Retinal pigment epithelial cell (primary cell): ENCODE measurements around the gene UTS2R.

Experiments
- DNase-seq: peaks from one replicate; pipeline ENCODE4 v3.0.0-alpha.2; 2010; ENCODE audit warnings: low read depth
- H3K4me3 ChIP-seq: 2 replicates; pipeline ENCODE4 v1.5.1; 2011; ENCODE audit warnings: mild to moderate bottlenecking, low read length, control low read depth, moderate library complexity
- TF ChIP-seq, protein P1 (sequence below): conservative IDR thresholded peaks from 2 replicates; pipeline ENCODE4 v1.5.1; 2011; ENCODE audit warnings: low read depth, low read length, control low read depth, inconsistent platforms

Gene UTS2R

DNA sequence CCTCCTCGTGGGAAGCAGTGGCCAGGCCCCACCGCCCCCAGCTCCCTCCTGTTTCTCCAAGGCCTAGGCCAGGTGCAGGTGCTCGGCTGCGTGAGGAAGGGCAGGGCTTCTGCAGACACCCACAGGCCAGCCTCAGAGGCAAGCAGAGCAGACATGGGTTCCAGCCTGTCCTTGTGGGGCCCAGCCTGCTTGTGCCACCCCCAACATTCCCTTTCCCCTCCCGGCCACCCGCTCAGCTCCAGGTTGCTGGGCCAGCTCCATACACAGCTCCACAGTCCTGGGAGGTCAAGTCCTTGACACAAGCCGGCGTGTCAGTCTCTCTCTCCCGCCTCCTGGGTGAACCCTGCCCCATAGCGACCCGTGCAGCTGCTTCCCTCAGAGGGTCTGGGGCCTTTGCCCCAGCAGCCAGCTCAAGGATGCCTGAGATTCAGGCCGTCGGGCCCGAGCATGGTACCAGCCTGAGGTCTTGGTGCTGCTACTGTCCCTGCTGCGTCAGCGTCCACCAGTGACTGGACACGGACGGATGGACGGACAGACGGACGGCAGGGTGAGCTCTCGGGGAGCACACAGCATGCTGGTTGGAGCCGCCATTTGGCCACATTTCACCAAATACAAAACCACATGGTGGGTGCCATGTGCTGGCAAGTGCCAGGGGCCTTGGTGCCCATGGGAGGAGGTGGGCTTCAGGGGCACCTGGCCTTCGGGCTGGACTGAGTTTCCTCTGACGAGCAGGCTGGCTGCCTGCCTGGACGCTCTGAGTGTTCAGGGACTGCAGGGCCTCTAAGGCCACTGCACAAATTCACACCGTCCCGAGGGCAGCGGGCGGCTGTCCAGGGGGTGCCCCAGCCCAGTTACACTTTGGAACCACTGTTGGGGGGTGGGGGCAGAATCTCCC is 46.0 kb upstream of the UTS2R start:
- TF ChIP-seq, protein P1, sequence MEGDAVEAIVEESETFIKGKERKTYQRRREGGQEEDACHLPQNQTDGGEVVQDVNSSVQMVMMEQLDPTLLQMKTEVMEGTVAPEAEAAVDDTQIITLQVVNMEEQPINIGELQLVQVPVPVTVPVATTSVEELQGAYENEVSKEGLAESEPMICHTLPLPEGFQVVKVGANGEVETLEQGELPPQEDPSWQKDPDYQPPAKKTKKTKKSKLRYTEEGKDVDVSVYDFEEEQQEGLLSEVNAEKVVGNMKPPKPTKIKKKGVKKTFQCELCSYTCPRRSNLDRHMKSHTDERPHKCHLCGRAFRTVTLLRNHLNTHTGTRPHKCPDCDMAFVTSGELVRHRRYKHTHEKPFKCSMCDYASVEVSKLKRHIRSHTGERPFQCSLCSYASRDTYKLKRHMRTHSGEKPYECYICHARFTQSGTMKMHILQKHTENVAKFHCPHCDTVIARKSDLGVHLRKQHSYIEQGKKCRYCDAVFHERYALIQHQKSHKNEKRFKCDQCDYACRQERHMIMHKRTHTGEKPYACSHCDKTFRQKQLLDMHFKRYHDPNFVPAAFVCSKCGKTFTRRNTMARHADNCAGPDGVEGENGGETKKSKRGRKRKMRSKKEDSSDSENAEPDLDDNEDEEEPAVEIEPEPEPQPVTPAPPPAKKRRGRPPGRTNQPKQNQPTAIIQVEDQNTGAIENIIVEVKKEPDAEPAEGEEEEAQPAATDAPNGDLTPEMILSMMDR, result no peak
- DNase-seq, result no peak
- no peak overlapping the region for H3K4me3 ChIP-seq

DNA sequence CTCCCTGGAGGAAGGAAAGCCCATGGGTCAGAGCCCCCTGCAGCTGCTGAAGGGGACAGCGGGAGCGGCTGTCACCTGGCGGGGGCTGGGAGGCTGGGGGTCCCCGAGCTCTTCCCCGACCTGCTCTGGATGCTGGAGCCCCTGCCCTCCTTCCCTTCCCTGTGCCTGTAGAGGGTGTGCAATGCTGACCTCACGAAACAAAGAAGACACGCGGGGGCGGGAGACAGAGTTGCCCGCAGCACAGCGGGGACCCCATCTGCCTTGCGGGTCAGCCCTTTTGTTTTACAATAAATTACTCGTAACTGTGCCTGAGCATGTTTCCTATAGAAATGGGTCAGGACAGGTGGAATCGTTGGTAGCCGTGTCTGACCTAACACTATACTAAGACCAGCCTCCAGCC is 44.3 kb upstream of the UTS2R start:
- H3K4me3 ChIP-seq, result no peak overlapping the region
- TF ChIP-seq, protein P1, result no peak
- DNase-seq, result no peak

DNA sequence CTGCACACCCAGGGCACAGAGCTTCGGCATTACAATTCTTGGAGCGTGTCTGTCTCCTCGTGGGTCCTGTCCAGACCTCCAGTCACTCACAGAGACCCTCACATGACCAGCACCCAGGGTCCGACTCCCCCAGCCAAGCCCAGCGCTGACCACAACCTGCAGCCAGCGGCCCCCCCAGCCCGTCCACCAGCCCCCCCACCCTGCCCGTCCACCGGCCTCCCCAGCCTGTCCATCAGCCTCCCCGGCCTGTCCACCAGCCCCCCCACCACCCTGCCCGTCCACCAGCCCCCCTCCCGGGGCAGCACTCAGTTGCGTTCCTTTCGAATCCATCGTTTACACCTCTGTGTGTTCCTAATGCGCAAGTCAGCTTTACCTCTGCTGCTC is 43.8 kb upstream of the UTS2R start:
- TF ChIP-seq, protein P1, result no peak
- no peak overlapping the region for H3K4me3 ChIP-seq
- no peak for DNase-seq

DNA sequence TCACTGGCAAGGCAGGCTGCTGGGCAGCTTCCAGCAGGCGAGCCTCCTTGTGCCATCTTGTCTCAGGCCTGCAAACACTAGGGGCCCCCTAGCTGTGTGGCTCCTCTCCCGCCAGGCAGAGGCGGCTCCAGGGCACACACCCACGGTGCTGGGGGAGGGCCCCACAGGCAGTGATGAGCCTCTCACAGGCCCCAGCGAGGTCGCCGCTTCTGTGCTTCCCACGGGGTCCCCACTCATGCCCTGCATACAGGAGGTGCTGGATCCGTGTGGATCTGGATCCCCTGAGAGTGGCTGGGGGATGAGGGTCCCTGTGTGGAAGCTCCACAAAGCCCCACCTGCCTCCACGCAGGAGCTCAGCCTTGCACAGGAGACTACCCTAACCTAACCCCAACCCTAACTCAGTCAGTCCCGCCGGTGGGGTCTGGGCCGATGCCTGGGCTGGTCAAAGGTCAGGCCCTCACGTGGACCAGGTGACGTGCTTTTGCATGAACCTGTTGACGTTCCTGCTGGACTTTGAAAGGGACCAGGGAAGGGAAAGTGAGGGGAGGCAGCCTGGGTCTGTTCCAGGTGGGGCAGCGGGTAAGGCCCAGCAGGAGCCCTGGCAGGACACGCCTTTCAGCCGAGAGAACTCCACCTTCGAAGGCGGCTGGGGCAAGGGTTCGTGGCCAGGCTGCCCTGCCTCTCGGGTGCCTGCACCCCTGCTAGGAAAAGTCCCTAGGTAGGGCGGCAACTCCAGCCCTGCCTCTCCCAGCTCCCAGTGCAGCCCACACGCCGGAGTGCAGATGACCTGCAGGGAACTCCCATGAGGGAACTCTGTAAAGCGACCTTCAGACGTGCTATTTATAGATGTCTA is 43.2 kb upstream of the UTS2R start:
- TF ChIP-seq, protein P1, result no peak
- H3K4me3 ChIP-seq, result no peak overlapping the region
- no peak for DNase-seq

DNA sequence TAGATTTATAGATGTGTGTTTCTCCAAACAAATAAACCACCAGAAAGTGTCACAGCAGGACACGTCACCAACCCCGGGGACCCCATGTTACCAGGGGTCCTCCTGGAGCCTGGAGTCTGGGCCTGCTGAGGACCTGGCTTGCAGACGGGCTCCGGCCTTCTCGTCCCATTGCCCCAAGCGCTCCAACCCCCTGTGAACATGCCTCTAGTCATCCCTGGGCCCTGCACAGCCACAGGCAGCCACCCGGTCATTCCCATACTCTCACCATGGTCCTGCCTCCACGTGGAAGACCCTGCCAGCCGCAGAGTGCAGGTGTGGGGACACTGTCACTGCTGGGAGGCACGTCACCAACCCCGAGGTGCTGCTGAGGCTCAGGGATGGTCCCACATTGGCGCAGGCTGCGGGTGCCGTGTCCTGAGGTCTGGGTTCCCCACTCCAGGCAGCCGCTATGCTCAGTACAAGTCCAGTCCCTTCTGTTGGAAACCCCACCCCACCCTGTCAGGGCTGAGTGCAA is 42.5 kb upstream of the UTS2R start:
- H3K4me3 ChIP-seq, result no peak overlapping the region
- no peak for DNase-seq
- TF ChIP-seq, protein P1, result no peak

DNA sequence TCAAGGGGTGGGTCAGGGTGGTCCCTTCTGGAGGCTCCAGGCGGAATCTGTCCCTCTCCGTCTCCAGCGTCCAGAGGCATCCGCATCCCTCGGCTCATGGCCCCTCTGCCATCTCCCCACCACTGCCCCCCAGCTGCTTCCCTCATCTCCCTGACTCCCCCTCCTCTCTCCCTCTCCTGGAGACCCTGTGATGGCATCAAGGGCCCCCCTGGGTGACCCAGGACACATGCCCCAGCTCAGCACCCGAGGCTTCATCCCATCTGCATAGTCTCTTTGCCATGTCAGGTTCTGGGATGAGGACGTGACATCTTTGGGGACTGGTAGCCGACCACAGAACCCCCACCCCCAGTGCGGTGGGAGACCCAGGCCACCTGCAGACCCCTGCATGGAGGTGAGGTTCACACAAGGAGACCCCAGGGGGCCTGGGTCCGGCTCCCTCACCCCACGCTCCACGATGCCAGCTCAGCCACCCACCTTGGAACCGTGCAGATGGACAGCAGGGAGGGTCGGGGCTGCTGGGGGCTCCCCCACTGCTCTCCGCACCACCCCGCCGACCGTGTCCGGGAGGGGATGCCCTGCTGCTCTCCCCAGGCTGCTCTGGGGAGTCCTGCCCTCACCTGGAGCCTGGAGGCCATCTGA is 41.8 kb upstream of the UTS2R start:
- H3K4me3 ChIP-seq, result no peak overlapping the region
- no peak for DNase-seq
- TF ChIP-seq, protein P1, result no peak
